Small intestine (tissue), 16 donors: ENCODE measurements around the gene CCDC88A. TPM values are rescaled to one million over a fixed set of nuclear protein-coding genes. Genes with fewer than 3 reads are reported as not detected.

Experiments used
- DNase-seq, 2 donors: peaks; one replicate each; pipeline versions ENCODE4 v3.0.0 to v3.0.0-alpha.2; 2013
- FAIRE-seq: peaks from 2 replicates; lab custom pipeline; 2012; peaks lifted over from hg19 to GRCh38; lab: Jason Lieb, UNC
- H3K27ac ChIP-seq, 3 donors: one replicate each; pipeline ENCODE4 v1.5.1; 2013; ENCODE audit warnings: low read length in 2 of 3, mild to moderate bottlenecking in 2 of 3, control low read depth in 1 of 3, inconsistent platforms in 1 of 3, low read depth in 1 of 3, moderate library complexity in 1 of 3
- H3K27me3 ChIP-seq, 3 donors: one replicate each; pipeline ENCODE4 v1.6.1; 2013; ENCODE audit warnings: low read length in 3 of 3, inconsistent platforms in 1 of 3; ENCODE audit not compliant: control insufficient read depth in 3 of 3, insufficient read depth in 3 of 3
- H3K36me3 ChIP-seq, 3 donors: one replicate each; pipeline ENCODE4 v1.6.1; 2013; ENCODE audit warnings: low read length in 3 of 3, inconsistent platforms in 1 of 3, low read depth in 1 of 3, mild to moderate bottlenecking in 1 of 3, moderate library complexity in 1 of 3; ENCODE audit not compliant: control insufficient read depth in 3 of 3, insufficient read depth in 2 of 3
- H3K4me1 ChIP-seq, 3 donors: one replicate each; pipeline ENCODE4 v1.6.1; 2013; ENCODE audit warnings: low read length in 2 of 3, inconsistent platforms in 1 of 3, low read depth in 1 of 3, mild to moderate bottlenecking in 1 of 3, moderate library complexity in 1 of 3; ENCODE audit not compliant: control insufficient read depth in 3 of 3, insufficient read depth in 2 of 3
- H3K4me3 ChIP-seq, 3 donors: one replicate each; pipeline ENCODE4 v1.5.1; 2013; ENCODE audit warnings: low read length in 3 of 3, control low read depth in 1 of 3, inconsistent platforms in 1 of 3, low read depth in 1 of 3, mild to moderate bottlenecking in 1 of 3, moderate library complexity in 1 of 3
- H3K9me3 ChIP-seq, 2 donors: one replicate each; pipeline ENCODE4 v1.6.1; 2013; ENCODE audit warnings: low read depth in 1 of 2, low read length in 1 of 2; ENCODE audit not compliant: control insufficient read depth in 2 of 2, insufficient read depth in 1 of 2
- WGBS, 3 donors: extraction: QIAGEN DNeasy Blood & Tissue Kit; methylation state at CpG; one replicate each; pipeline ENCODE4 v1.1.7; 2013; 5-methylcytosine and 5-hydroxymethylcytosine counted together
- long read RNA-seq, 10 donors: transcript quantifications; one replicate each; lab custom pipeline, GENCODE V29; 2026
- polyA plus RNA-seq, 4 donors: library from polyadenylated mRNA; stranded (reverse) in 3 of 4; unstranded in 1 of 4; fragments of 200-250 nt in 3 of 4; fragments of 120-200 nt in 1 of 4; gene quantifications; one replicate each; pipeline versions ENCODE4 v1.2.1 to v1.2.3, GENCODE V29; 2013
- donor health status: healthy with polysubstance abuse.
- donor health status: control.
- donor health status: control.
- donor health status: Bipolar disorder and iron deficiency.
- donor health status: healthy.

The CCDC88A gene
- 10 to 100 TPM in 1 of 4 donors, 1 to 10 TPM in 2, under 1 TPM in 1; 0.67 to 12.9 (median 4.0) TPM for polyA plus RNA-seq
- long read RNA-seq, donor 1, result 0 reads
- long read RNA-seq, donor 2, result 0 reads
- long read RNA-seq, donor 3, partial matches to known transcripts, result 0 of 2 reads
- long read RNA-seq, donor 3, other reads (novel, unspliced or antisense), result 0 of 2 reads
- long read RNA-seq, donor 4, result 0 reads
- long read RNA-seq, donor 5, result 0 reads
- long read RNA-seq, donor 6, full-length matches to known transcripts, result 1 of 1 reads
- long read RNA-seq, donor 6, partial matches to known transcripts, result 0 of 1 reads
- long read RNA-seq, donor 6, other reads (novel, unspliced or antisense), result 0 of 1 reads
- long read RNA-seq, donor 7, result 0 reads
- long read RNA-seq, donor 8, full-length matches to known transcripts, result 1 of 1 reads
- long read RNA-seq, donor 8, partial matches to known transcripts, result 0 of 1 reads
- long read RNA-seq, donor 8, other reads (novel, unspliced or antisense), result 0 of 1 reads
- long read RNA-seq, donor 9, partial matches to known transcripts, result 0 of 1 reads
- long read RNA-seq, donor 9, other reads (novel, unspliced or antisense), result 0 of 1 reads
- long read RNA-seq, donor 10, full-length matches to known transcripts, result 3 of 43 reads
- long read RNA-seq, donor 10, partial matches to known transcripts, result 40 of 43 reads
- long read RNA-seq, donor 10, other reads (novel, unspliced or antisense), result 0 of 43 reads

GRCh38 chr2:55419679-55420438 lies at the start of gene CCDC88A:
TSS of gene CCDC88A (minus strand) at chr2:55419856. CDS start at chr2:55419079, 777 bp downstream.
- DNase-seq (peak; percentile 83 to 97), FAIRE-seq (no peak)
- 1% methylated on average over 44 to 62 of the region's 62 CpGs for WGBS, 3 donors
- H3K27ac ChIP-seq, result peak within 1 kb of the TSS; percentile 69 to 91 (median 79)
- no peaks in the 10 kb centered on the region for H3K4me1 ChIP-seq
- peaks cover 0 to 12% (median 0%) of the 10 kb centered on the region in 3 donors for H3K27me3 ChIP-seq
- H3K9me3 ChIP-seq, result no peaks in the 10 kb centered on the region
- H3K36me3 ChIP-seq, result no peaks in the 10 kb centered on the region
- H3K4me3 ChIP-seq, result peak within 1 kb of the TSS; percentile 58 to 70 (median 67)

GRCh38 chr2:55461679-55462078 lies 42.0 kb upstream of the CCDC88A start:
- H3K4me3 ChIP-seq, result no peak overlapping the region
- peaks cover 0 to 8% of the 10 kb centered on the region in 2 donors for H3K9me3 ChIP-seq
- H3K4me1 ChIP-seq, result no peaks in the 10 kb centered on the region
- H3K36me3 ChIP-seq, result no peaks in the 10 kb centered on the region
- peaks cover 0 to 3% (median 0%) of the 10 kb centered on the region in 3 donors for H3K27me3 ChIP-seq
- WGBS, 3 donors, result 79 to 89% (median 84%) methylated on average over 2 of the region's 2 CpGs
- FAIRE-seq (no peak), DNase-seq (no peak)
- no peak overlapping the region for H3K27ac ChIP-seq

- no peak overlapping the region for H3K4me3 ChIP-seq
- no peaks in the 10 kb centered on the region for H3K4me1 ChIP-seq
- no peak overlapping the region for H3K27ac ChIP-seq
- H3K27me3 ChIP-seq, result peaks cover 0 to 3% (median 0%) of the 10 kb centered on the region in 3 donors
- peaks cover 0 to 8% of the 10 kb centered on the region in 2 donors for H3K9me3 ChIP-seq
- no peak for FAIRE-seq
- peak; percentile 23 to 50 for DNase-seq
- WGBS, 3 donors, result 21 to 53% (median 27%) methylated on average over 3 of the region's 3 CpGs
- no peaks in the 10 kb centered on the region for H3K36me3 ChIP-seq
These were observed 40.9 kb upstream of the CCDC88A start for GRCh38 chr2:55460562-55460961.

- Histone ChIP-seq H3K4me1 (no peaks in the 10 kb centered on the region), H3K36me3 (no peaks in the 10 kb centered on the region), H3K27me3 (peaks cover 0 to 3% (median 0%) of the 10 kb centered on the region in 3 donors), H3K27ac (no peak overlapping the region), H3K4me3 (no peak overlapping the region), H3K9me3 (peaks cover 0 to 8% of the 10 kb centered on the region in 2 donors)
- no peak for DNase-seq
- FAIRE-seq, result no peak
- 77 to 91% (median 84%) methylated on average over 11 of the region's 11 CpGs for WGBS, 3 donors
These were observed 40.1 kb upstream of the CCDC88A start for GRCh38 chr2:55459714-55460274.

GRCh38 chr2:55459279-55459678 lies 39.6 kb upstream of the CCDC88A start:
- Histone ChIP-seq H3K4me1 (no peaks in the 10 kb centered on the region), H3K27ac (no peak overlapping the region), H3K9me3 (peaks cover 0 to 8% of the 10 kb centered on the region in 2 donors), H3K36me3 (no peaks in the 10 kb centered on the region), H3K4me3 (no peak overlapping the region), H3K27me3 (peaks cover 0 to 3% (median 0%) of the 10 kb centered on the region in 3 donors)
- WGBS, 3 donors, result 79 to 90% (median 82%) methylated on average over 3 of the region's 3 CpGs
- DNase-seq, result no peak
- no peak for FAIRE-seq

- FAIRE-seq (no peak), DNase-seq (no peak)
- Histone ChIP-seq H3K36me3 (no peaks in the 10 kb centered on the region), H3K4me3 (no peak overlapping the region), H3K27ac (no peak overlapping the region), H3K4me1 (no peaks in the 10 kb centered on the region), H3K9me3 (no peaks in the 10 kb centered on the region), H3K27me3 (no peaks in the 10 kb centered on the region)
- 89 to 91% (median 89%) methylated on average over 5 of the region's 5 CpGs for WGBS, 3 donors
These were observed 34.5 kb upstream of the CCDC88A start for GRCh38 chr2:55454121-55454520.

GRCh38 chr2:55452879-55453278 lies 33.2 kb upstream of the CCDC88A start:
- 54 to 70% (median 56%) methylated on average over 2 of the region's 2 CpGs for WGBS, 3 donors
- Histone ChIP-seq H3K36me3 (no peaks in the 10 kb centered on the region), H3K27me3 (no peaks in the 10 kb centered on the region), H3K27ac (no peak overlapping the region), H3K4me1 (no peaks in the 10 kb centered on the region), H3K9me3 (no peaks in the 10 kb centered on the region), H3K4me3 (no peak overlapping the region)
- FAIRE-seq (no peak), DNase-seq (no peak)

- FAIRE-seq (no peak), DNase-seq (no peak)
- H3K27me3 ChIP-seq, result no peaks in the 10 kb centered on the region
- H3K4me1 ChIP-seq, result no peaks in the 10 kb centered on the region
- WGBS, 3 donors, result 59 to 70% (median 68%) methylated on average over 2 of the region's 2 CpGs
- no peak overlapping the region for H3K27ac ChIP-seq
- no peaks in the 10 kb centered on the region for H3K36me3 ChIP-seq
- H3K9me3 ChIP-seq, result no peaks in the 10 kb centered on the region
- no peak overlapping the region for H3K4me3 ChIP-seq
These were observed 32.0 kb upstream of the CCDC88A start for GRCh38 chr2:55451699-55452098.
